Kidney tubule cell (primary cell): ENCODE results near the gene RABEP2.
"Not testable (repeated sequence)": the region's sequence is repeated elsewhere in the genome, so short reads cannot be mapped to it uniquely, and the experiment has no call there.

Experiments used
- DNase-seq: peaks from one replicate; pipeline ENCODE4 v3.0.0-alpha.2; 2018; ENCODE audit warnings: low spot score

The RABEP2 gene

DNA sequence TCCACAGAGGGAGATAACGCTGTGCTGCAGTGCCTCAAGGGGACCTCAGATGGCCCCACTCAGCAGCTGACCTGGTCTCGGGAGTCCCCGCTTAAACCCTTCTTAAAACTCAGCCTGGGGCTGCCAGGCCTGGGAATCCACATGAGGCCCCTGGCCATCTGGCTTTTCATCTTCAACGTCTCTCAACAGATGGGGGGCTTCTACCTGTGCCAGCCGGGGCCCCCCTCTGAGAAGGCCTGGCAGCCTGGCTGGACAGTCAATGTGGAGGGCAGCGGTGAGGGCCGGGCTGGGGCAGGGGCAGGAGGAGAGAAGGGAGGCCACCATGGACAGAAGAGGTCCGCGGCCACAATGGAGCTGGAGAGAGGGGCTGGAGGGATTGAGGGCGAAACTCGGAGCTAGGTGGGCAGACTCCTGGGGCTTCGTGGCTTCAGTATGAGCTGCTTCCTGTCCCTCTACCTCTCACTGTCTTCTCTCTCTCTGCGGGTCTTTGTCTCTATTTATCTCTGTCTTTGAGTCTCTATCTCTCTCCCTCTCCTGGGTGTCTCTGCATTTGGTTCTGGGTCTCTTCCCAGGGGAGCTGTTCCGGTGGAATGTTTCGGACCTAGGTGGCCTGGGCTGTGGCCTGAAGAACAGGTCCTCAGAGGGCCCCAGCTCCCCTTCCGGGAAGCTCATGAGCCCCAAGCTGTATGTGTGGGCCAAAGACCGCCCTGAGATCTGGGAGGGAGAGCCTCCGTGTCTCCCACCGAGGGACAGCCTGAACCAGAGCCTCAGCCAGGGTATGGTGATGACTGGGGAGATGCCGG is 7.5 kb upstream of the RABEP2 start:
- DNase-seq = no peak

DNA sequence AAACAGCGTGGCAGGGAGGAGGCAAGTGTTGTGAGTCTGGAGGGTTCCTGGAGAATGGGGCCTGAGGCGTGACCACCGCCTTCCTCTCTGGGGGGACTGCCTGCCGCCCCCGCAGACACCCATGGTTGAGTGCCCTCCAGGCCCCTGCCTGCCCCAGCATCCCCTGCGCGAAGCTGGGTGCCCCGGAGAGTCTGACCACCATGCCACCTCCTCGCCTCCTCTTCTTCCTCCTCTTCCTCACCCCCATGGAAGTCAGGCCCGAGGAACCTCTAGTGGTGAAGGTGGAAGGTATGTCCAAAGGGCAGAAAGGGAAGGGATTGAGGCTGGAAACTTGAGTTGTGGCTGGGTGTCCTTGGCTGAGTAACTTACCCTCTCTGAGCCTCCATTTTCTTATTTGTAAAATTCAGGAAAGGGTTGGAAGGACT is 6.8 kb upstream of the RABEP2 start, which contains the start of gene CD19:
Gene CD19 (plus strand): TSS at position 171 of the 425 bp plus-strand sequence. CDS start 30 bp downstream, at position 201.
- no peak for DNase-seq

DNA sequence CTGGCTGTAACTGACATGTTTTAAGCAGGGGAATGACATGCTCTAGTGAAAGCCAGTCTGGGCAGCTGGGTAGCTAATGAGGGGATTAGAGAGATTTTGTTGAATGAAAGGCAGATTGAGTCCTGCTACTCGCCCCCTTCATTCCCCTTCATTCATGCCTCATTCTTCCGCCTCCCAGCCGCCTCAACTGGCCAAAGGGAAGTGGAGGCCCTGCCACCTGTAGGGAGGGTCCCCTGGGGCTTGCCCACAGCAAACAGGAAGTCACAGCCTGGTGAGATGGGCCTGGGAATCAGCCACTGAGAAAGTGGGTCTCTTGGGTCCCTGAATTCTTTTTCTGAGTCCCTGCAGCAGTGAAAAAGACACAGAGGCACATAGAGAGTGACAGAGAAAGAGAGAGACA is 5.6 kb upstream of the RABEP2 start:
- no peak for DNase-seq

DNA sequence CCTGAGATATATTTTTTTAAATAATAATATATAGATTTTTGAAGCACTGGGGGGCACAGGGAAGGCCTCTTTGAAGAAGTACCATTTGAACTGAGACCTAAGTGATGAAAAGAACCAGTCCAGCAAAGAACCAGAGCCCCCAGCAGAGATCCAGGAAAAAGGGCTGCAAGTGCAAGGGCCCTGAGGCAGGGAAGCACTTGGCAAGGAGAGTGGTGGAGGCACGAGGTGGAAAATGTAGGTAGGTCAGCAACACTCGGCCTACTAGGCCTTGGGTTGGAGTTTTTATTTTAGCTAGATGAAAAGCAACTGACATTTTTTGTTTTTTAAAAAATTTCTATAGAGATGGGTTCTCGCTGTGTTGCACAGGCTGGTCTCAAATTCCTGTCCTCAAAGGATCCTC is 5.2 kb upstream of the RABEP2 start:
- no peak for DNase-seq

DNA sequence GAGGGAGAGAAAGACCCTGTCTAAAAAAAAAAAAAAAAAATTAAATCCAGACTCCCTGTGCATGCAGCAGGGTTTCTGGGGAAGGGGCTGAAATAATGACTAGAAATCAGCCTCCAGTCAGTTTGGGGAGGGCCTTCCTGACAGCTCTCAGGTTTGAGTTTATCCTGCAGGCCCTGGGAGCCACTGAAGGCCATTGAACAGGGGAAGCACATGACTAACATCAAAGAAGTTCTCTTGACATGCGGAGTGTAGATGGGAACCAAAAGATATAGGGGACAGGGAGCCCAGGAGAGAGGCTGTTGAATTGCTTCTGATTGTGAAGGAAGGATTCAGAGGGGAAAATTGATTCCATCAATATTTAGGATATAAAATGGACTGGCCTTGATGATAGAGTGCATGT is 2.8 kb upstream of the RABEP2 start:
- DNase-seq = no peak

DNA sequence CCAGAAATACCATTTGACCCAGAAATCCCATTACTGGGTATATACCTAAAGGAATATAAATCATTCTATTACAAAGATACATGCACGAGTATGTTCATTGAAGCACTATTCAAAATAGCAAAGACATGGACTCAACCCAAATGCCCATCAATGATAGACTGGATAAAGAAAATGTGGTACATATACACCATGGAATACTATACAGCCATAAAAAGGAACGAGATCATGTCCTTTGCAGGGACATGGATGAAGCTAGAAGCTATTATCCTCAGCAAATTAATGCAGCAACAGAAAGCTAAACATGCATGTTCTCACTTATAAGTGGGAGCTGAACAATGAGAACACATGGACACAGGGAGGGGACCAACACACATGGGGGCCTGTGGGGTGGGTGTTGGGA is 1.2 kb upstream of the RABEP2 start:
- not testable (repeated sequence) for DNase-seq

DNA sequence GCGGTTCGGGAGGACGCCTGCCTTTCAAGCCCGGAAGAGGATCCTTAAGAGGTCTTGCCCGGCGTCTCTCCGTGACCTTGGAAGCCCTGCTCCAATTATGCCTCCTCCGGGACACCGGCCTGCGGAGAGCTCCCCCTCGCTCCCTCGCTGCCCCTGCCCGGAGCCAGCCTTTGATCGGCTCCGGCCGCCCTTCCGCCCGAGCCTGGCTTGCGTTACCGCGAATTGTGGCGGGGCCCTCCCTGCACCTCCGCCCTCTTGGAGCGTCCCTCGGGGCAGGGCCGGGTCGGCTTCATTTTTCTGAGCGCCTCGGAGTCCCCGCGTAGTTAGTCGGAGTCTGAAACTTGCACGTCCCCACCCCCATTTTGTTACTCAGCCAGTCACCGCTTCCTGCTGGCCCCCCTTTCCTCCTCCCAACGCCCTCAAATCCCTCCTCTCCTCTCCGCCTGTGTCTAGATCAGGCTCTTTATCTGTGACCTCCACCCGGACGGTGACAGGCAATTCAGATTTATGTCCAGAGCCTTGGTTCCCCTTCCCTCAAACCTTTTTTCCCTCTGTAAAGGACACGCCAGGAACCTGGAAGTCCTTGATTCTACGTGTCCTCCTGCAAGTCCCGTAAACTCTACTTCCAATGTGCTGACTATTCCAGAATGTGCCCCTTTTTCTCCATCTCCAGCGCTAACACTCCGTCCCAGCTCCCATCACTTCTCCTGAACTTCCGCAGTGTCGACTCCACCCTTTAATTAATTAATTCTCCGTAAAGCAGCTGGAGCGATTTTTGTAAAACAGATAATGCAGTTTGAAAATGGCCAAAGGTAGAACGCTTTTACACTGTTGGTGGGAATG is 569 bp upstream of the RABEP2 start:
- DNase-seq = peak; percentile 79

DNA sequence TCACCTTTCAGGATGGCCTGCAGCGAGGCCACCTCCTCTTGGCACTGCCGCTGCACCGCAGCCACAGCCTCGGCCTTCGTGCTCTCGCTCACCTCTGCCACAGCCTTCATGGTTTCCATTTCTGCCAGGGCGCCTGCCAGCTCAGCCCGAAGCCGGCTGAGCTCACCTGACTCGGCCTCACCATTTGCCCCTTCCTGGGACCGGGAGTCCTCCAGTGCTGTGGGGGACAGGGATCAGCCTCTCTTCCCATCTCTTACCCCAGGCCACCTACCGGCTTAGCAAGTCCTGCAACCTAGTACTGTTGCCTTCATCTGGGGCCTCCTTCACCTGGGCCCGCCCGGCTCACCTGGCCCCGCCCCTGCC is 658 bp downstream of the RABEP2 start:
- DNase-seq = no peak

DNA sequence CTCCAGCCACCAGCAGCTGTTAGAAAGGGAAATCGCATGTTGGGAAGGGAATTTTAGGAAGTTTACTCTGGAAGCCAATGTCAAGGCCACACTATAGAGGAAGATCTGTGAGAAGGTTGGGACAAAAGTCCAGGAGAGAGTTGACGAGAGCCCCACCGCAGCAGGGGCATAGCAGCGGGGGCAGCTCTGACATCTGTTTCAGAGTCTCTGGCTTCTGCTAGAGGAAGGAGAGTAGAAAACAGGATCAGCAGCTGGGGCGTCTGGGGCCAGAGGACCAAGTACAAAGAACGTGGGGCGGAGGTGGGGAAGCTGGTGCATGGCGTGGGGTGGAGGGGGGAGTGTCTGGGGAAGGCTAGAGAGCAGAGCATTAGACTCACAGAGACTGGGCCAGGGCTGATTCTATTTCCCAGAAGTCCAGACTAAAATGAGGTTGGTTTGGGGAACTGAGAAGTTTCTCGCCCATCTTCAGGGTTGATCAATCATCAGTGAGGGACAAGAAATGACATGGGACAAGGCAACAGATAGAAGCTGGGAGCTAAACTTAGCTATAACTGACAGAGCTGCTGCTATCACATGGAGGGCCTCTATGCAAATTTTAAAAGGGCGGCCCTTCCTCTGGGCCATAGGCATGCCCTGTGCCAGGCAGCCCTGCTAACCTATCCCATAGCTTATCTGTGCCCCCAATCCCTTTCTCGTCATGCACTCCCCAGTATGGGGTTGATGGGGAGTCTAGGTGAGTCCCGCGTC is 1.2 kb downstream of the RABEP2 start:
- peak; percentile 6 for DNase-seq

DNA sequence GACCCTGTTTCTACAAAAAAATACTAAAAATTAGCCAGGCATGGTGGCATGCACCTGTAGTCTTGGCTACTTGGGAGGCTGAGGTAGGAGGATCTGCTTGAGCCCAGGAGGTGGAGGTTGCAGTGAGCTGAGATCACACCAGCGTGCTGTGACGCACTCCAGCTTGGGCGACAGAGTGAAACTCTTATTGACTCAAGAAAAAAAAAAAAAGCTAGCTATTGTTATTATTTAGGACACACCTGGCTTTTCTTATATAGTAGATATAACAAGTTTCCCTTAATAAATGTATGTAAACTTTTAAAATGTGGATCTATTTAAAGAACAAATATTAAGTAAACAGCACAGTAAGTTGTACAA is 1.8 kb downstream of the RABEP2 start:
- DNase-seq = no peak

DNA sequence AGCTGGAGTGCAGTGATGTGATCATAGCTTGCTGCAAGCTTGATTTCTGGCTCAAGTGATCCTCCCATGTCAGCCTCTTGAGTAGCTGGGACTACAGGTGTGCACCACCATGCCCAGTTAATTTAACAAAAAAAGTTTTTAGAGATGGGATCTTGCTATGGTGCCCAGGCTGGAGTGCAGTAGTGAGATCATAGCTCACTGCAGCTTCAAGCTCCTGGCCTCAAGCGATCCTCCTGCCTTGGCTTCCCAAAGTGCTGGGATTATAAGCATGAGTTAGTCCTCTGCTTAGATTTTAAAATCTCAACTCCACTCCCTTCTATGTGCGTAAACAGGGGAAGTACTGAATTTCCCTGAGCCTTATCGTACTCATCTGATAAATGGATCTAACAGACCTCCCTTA is 6.3 kb downstream of the RABEP2 start:
- no peak for DNase-seq

DNA sequence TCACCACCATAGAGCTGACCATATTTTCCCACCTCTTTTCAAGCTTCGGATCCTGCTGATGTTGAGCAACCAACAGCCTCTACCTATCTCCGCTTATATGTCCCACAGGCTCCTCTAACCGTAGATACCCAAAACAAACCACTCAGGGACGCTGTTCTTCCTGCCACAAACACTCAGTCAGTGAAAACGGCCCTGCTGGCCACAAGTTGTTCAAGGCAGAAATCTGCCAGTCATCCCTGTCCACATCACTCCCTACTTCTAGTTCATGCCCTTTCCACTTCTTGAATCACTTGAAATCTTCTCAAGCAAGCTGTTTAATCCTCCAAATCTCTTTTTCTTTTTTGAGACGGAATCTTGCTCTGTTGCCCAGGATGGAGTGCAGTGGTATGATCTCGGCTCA is 7.9 kb downstream of the RABEP2 start:
- DNase-seq = no peak

DNA sequence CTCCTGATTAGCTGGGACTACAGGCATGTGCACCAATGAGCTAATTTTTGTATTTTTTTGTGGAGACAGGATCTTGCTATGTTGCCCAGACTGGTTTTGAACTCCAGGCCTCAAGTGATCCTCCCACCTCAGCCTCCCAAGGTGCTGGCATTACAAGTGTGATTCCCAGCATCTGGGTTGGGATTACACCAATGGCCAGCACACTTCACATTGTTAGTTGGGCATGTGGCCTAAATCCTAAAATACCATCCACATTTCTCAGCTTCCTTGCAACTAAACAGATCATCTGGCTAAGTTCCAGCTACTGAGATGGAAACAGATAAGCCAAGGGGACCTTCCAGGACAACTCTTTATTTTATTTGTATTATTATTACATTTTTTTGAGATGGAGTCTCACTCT is 9.9 kb downstream of the RABEP2 start:
- DNase-seq = peak; percentile 10

DNA sequence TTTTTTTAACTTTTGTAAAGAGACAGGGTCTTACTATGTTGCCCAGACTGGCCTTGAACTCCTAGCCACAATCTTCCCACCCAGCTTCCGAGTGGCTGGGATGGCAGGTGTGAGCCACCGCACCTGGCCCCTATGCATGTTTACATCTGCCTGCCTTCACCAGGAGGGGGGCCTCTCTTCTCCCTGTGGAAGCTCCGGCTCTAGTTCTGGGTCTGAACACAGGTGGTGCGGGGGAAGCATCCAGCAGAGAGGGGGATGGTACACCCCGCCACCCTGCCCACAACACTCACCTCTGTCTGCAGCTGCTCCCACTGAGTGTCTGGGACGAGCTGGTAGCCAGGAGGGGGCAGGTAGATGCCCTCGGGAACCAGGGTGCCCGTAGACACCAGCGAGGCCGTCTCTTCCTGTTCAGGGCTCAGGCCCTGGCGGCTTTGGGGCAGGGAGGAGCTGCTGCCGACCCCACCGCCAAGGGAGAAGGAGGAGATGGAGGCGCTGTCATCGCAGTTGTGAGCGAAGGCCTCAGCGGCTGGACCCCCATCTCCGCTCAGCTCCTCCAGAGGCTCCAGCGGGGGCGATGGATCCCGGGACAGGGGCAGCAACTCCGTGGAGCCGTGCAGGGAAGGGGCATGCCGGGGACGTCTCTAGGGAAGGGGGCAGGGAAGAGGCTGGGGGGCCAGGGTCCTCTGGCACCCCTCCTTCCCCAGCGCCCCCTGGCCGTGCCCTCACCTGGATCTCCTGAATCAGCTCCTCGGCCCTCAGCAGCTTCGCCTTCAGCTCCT is 10.9 kb downstream of the RABEP2 start:
- no peak for DNase-seq

DNA sequence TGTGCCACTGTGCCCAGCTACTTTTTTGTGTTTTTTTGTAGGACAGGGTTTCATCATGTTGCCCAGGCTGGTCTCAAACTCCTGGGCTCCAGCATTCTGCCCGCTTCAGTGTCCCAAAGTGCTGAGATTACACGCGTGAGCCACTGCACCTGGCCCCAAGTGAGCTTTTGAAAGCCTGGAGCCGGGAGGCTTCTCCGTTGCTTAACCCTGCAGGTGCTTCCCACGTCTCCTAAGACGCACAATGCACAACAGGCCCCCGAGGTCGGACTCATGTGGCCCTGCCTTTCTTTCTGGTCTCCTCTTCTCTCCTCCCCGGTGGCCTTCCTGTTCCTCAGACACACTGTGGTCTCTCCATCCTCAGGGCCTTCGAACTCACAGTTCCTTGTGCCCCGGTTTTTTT is 12.5 kb downstream of the RABEP2 start:
- DNase-seq = no peak

DNA sequence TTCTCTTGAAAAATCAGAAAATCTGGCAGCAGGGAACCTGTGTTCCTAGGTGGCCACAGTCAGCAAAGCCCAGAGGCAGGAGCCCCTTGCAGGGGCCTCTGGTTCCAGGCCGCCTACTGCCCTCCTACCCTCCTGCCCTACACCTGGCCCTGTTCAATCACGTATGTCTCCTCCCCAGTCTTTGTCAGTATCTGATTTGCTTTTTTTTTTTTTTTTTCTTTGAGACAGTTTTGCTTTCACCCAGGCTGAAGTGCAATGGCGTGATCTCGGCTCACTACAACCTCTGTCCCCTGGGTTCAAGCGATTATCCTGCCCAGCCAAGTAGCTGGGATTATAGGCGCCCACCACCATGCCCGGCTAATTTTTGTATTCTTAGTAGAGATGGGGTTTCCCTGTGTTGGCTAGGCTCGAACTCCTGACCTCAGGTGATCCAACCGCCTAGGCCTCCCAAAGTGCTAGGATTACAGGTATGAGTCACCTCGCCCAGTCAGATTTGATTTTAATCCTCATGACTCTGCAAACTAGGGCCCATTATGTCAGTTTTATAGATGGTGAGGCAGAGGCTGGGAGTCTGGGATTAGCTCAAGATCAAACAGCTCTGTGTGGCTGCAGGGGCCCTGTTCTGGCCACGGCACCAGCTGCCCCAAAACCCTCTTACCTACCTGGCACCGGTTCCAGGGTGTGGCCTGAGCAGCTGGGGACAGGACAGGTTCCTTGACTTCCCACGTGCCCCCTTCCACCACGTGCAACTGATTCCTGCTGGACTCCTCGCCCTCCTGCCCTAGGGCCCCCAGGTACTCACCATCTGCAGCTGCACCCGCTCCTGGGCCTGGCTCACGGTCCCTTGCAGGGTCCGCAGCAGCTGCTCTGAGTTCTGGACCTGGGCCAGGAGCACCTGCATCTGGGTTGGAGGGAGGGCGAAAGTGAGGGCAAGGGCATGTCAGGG is 14.7 kb downstream of the RABEP2 start:
- DNase-seq = peak; percentile 38

DNA sequence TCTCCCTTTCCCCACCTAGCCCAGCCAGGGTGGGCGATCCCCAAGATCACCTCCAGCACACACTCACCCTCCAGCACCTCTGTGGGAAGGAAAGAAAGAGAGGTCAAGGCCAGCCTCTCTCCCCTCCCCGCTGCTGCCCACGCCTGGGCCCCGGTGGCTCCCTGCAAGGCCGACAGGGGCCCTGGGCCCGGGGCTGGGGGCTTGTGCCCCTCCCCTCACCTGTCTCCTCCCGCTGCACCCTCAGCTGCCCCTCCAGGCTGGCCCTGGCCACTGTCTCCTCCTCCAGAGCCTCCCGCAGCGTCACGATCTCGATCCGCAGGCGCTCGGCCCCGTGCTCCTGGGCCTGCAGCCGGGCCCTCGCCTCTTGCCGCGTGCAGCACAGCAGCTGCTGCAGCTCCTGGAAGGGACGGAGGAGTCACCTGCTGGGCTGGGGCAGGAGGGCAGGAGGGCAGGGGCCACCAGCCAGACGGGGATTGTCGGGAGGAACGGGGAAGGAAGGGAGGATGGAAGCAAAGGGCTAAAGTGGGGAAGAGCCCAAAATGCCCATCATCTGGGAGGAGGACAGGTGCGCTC is 19.2 kb downstream of the RABEP2 start:
- DNase-seq = no peak

DNA sequence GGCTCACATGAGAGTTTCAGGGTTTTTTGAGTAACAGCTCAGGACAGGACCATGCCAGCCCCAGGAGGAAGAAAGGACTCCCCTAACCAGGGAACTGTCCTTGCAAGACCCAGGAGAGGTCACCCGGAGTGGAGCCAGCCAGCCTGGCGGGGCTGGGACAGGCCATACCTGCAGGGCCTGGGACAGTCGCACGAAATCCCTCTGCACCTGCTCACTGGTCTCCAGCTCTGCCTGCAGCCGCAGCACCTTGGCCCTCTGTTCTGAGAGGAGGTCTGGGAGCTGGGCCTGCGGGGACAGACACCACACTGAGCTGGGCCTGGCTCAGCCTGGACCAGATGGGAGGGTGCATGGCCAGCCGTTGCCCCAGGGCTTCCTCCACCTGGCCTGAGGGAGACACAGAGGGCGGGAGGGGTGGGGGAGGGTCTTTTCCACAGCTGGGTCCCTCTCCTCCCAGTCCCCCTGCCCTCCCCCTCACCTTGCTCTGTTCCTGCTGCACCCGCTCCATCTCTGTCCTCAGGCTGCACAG is 19.7 kb downstream of the RABEP2 start:
- DNase-seq = no peak

DNA sequence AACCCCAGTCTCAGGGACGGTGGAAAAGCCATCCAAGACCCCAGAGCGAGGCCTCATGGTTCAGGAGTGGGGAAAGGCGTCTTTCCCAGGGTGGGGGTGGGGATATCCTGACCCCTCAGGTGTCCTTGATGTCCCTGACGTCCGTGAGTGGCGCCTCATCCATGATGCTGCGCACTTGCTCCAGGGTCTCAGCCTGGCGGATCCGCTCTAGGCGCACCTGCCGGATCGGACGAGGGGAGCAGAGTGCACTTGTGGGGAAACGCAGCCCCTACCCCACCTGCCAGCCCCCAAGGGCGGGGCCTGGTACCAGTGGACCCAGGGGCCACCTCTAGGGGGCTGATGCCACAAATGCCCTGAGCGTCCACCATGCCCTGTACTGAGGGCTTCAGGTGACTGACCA is 20.2 kb downstream of the RABEP2 start:
- no peak for DNase-seq

DNA sequence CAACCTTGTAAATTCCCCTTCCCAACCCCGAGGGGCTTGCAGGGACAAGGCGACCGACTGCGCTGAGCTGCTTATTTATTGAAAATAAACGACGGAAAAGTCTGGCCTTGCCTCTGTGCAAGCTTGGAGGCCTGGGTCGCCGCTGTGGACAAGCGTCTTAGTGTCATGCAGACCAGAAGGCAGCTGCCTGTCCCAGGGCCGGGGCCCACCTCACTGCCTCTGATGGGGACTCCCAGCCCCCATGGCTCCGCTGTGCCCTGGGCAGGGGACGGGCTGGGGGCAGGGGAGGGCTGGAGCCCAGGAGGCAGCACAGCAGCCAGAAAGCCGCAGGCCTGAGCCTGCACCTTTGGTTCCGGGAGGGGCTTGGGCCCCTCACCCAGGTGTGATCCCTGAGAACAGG is 20.7 kb downstream of the RABEP2 start:
- no peak for DNase-seq
